GM21526 (cell line): Measurements from ENCODE around the gene PARVG.

Source experiments
- ATAC-seq: cut with Tn5 transposase; IDR thresholded peaks from one replicate; pipeline ENCODE4 v1.9.1; 2021; ENCODE audit warnings: moderate library complexity; ENCODE audit not compliant: unreplicated experiment, low FRiP score

Gene PARVG

GRCh38 chr22:44193535-44193891, 12.8 kb downstream of the PARVG start:
- no peak for ATAC-seq

DNA sequence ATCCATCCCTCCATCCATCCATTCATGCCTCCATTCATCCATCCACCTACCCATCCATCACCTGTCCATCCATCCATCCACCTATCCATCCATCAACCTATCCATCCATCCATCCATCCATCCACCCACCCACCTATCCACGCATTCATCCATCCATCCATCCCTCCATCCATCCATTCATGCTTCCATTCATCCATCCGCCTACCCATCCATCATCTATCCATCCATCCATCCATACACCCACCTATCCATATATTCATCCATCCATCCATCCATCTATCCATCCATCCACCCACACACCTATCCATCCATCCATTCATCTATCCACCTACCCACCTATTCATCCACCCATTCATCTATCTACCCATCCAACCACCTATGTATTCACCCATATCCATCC, 13.8 kb downstream of the PARVG start:
- no peak for ATAC-seq

- no peak for ATAC-seq
These were observed 14.6 kb downstream of the PARVG start for GRCh38 chr22:44195189-44195871.

DNA sequence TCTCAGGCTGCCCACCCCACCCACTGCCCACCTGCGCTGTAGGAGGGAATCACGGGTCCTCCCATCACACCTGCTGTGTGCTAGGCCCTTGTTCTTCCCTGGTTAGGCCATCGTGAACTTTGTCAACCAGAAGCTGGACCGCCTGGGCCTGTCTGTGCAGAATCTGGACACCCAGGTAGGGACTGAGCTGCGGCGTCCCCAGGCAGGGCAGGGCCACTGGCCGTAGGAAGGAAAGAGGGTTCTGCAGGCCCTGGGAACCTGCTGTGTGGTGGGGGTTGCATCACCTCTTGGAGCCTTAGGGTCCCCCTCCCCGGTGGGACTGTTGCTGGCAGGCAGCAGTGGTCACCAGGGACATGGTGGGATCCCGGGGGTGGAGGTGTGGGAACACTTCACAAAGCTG, 15.5 kb downstream of the PARVG start:
- no peak for ATAC-seq

DNA sequence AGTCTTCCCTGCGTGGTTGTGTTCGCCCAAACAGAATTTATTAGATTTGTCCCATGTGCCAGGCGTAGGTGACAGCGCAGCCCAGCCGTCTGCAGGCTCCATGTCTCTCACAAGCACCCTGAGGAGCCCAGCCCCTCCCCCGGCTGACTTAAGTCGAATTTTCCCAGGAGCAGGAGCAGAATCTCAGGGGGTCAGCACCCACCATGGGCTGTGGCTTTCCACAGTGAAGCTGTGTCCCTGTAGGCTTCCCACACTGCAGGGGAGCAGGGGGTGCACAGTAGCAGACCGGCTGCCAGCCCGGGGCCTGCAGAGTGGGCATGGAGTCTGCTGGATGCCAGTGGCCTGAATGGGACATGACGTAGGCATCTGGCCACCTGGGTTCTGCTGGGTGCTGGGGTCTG, 16.0 kb downstream of the PARVG start:
- ATAC-seq = no peak

- ATAC-seq = no peak
These were observed 16.5 kb downstream of the PARVG start for GRCh38 chr22:44197271-44197670.

GRCh38 chr22:44199164-44199563, 18.4 kb downstream of the PARVG start:
- no peak for ATAC-seq

GRCh38 chr22:44199866-44200265, 19.1 kb downstream of the PARVG start:
- ATAC-seq = no peak

GRCh38 chr22:44200451-44200850, 19.7 kb downstream of the PARVG start:
- no peak for ATAC-seq

- ATAC-seq = no peak
These were observed 20.3 kb downstream of the PARVG start for GRCh38 chr22:44200855-44201550.

GRCh38 chr22:44201665-44202064, 20.9 kb downstream of the PARVG start:
- no peak for ATAC-seq

DNA sequence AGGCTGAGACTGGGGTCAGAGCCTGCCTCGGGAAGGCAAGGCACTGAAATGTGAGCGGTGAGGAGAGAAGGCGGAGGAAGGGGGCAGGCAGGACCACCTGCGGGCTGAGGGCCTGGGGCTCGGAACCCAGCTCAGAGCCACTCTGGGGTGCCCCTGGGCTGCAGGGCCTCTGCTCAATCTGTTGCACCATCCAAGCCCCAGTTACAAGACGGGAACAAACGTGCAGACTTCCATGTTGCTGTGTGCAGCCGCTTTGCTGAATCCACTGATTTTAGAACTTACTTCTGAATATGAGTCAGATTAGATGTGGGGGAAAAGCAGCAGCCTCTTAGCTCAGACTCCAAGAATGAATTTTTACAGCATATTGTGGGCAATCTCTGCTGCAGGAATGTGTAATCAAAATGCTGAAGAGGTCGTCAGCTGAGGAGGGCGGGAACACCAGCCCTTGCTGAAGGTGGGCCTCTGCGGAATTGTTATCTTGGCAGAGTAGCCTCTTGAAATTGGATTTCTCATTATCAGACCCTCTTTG, 21.6 kb downstream of the PARVG start:
- no peak for ATAC-seq

- ATAC-seq = no peak
These were observed 22.5 kb downstream of the PARVG start for GRCh38 chr22:44203203-44203602.

- ATAC-seq = no peak
These were observed 24.2 kb downstream of the PARVG start for GRCh38 chr22:44204739-44205515.

DNA sequence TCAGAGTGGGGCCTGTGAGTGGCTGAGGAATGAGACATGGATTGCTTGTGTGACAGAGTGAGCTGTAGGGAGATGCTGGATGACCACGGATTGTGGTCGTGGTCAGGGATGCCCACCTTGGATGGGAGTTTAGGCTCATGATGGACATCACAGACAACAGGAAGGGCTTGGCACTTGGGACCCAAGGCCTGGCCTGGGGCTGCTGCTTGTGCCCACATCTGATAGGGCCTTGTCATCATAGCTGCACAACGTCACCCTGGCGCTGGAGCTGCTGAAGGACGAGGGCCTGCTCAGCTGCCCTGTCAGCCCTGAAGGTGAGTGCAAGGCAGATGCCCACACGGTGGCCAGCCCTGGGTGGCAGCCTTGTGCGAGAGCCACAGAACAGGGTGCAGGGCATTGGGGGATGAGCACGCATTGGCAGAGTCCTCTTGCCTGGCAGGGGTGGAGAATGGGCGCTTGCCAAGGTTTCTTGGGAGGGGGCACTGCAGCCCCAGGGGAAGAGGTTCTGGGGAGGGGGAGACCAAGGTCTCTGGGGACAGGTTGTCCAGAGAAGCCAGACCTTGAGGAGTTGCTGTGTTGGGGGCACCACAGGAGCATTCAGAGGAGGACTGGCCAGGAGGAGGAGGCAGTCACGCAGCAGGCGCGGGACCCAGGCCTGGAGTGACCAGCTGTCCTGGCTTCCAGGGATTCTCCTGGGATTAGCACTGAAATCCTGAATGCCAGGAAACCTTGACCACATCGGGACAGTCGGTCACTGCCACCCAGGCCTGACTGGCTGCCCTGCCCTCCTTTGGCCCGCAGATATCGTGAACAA, 25.0 kb downstream of the PARVG start:
- ATAC-seq = no peak

DNA sequence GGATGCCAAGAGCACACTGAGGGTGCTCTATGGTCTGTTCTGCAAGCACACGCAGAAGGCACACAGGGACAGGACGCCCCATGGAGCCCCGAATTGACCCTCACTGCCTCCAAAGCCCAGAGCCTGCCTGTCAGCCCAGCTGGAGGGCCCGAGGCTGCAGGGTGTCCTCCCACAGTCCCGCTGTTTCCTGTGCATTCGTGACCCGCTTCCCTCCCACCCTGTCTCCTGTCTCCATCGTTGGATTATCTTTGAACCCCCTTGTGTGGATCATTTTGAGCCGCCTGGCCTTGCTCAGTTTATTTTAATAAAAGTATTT, 25.6 kb downstream of the PARVG start:
- ATAC-seq = no peak

DNA sequence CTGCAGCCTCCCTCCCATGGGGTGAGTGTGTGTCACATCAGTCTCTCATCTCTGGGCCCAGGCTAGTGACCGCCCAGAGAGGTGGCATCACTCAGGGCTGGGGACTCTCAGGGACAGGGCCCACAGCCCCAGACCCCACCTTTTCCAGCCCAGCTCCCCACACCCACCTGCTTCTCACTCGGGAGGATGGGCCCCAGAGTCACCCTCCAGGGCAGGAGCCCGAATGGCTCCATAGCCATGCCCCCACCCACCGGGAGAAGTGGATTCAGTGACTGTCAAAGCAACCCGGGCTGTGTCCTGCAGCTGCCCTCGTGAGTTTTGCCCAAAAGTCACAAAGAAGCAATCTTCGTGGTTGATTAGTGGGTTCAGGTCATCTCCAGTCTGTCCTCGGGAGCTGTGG, 26.0 kb downstream of the PARVG start:
- no peak for ATAC-seq

DNA sequence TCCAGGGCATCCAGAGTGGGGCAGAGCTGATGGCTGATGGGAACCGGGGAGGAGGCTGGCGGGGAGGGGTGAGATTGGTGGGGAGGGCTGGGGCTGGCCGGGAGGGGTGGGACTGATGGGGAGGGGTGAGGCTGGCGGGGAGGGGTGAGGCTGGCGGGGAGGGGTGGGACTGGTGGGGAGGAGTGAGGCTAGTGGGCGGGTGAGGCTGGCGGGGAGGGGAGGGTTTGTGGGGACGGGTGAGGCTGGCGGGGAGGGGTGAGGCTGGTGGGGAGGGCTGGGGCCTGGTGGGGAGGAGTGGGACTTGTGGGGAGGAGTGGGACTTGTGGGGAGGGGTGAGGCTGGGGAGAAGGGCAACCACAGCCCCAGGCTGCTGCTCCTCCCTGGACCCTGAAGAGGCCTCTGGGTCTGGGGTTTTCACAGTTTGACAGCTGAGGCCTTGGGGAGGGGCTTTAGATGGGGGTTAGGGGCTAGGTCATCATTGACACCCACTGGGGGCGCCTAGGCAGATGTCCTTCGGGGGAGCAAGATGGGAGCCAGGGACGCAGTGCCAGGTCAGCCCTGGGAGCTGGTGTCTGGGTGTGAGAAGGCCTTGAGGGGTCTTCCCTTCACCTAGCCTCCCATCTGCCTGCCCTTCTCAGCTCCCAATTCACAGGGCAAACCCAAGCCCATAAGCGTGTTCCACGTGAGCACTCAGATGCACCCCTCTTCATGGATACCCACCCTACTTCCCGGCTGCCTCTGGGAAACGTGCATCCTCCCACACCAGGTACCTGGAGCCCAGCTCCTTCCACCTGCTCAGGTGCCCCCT, 26.7 kb downstream of the PARVG start:
- no peak for ATAC-seq

- ATAC-seq = no peak
These were observed 27.2 kb downstream of the PARVG start for GRCh38 chr22:44207981-44208317.

DNA sequence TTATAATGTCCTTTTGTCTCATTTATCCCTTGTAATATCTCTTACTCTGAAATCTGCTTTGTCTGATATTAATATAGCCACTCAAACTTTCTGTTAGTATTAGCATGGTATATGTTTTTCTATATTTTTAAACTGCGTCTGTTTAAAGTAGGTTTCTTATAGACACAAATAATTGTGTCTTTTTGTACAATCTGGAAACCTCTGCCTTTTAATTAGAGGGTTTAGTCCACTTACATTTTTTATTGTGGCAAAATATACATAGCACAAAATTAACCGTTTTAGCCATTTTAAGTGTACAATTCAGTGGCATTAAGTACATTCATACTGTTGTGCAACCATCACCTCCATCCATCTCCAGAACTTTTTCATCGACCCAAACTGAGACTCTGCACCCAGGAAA, 28.6 kb downstream of the PARVG start:
- ATAC-seq = no peak
